Measurements from ENCODE around the gene USH2A.

DNA sequence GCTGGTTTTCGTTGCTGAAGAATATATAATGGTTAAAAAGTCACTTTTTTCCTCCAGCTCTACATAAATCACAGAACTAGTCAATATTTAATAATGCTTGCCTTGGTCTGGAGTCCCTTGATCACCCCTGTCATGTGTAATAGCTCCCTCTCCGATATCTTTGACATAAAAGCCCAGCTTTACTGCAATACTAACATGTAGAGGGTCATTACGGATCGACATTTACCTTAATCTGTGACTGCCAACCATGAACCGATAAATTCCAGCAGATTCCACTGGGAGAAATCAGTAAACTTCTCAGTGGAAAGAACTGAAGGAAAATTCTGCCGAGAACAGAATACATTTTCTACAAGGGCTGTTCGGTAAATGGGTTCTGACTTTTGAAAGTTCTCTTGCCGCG lies 459.6 kb downstream of the USH2A start:
- no peak for TF ChIP-seq CEBPB (IDR thresholded peaks at IDR 0.05)
- TF ChIP-seq, protein P1, sequence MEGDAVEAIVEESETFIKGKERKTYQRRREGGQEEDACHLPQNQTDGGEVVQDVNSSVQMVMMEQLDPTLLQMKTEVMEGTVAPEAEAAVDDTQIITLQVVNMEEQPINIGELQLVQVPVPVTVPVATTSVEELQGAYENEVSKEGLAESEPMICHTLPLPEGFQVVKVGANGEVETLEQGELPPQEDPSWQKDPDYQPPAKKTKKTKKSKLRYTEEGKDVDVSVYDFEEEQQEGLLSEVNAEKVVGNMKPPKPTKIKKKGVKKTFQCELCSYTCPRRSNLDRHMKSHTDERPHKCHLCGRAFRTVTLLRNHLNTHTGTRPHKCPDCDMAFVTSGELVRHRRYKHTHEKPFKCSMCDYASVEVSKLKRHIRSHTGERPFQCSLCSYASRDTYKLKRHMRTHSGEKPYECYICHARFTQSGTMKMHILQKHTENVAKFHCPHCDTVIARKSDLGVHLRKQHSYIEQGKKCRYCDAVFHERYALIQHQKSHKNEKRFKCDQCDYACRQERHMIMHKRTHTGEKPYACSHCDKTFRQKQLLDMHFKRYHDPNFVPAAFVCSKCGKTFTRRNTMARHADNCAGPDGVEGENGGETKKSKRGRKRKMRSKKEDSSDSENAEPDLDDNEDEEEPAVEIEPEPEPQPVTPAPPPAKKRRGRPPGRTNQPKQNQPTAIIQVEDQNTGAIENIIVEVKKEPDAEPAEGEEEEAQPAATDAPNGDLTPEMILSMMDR (IDR thresholded peaks at IDR 0.05): no peak
- TF ChIP-seq, protein P2, sequence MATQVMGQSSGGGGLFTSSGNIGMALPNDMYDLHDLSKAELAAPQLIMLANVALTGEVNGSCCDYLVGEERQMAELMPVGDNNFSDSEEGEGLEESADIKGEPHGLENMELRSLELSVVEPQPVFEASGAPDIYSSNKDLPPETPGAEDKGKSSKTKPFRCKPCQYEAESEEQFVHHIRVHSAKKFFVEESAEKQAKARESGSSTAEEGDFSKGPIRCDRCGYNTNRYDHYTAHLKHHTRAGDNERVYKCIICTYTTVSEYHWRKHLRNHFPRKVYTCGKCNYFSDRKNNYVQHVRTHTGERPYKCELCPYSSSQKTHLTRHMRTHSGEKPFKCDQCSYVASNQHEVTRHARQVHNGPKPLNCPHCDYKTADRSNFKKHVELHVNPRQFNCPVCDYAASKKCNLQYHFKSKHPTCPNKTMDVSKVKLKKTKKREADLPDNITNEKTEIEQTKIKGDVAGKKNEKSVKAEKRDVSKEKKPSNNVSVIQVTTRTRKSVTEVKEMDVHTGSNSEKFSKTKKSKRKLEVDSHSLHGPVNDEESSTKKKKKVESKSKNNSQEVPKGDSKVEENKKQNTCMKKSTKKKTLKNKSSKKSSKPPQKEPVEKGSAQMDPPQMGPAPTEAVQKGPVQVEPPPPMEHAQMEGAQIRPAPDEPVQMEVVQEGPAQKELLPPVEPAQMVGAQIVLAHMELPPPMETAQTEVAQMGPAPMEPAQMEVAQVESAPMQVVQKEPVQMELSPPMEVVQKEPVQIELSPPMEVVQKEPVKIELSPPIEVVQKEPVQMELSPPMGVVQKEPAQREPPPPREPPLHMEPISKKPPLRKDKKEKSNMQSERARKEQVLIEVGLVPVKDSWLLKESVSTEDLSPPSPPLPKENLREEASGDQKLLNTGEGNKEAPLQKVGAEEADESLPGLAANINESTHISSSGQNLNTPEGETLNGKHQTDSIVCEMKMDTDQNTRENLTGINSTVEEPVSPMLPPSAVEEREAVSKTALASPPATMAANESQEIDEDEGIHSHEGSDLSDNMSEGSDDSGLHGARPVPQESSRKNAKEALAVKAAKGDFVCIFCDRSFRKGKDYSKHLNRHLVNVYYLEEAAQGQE (IDR thresholded peaks at IDR 0.05): no peak
- TF ChIP-seq SMC3 (IDR thresholded peaks at IDR 0.05): no peak
- no peak for TF ChIP-seq BHLHE40 (IDR thresholded peaks at IDR 0.05; ENCODE audit: low read depth, low read length)
- no peak for TF ChIP-seq RNF2 (IDR thresholded peaks at IDR 0.05; ENCODE audit: borderline replicate concordance, low read depth)
- TF ChIP-seq, protein P3, sequence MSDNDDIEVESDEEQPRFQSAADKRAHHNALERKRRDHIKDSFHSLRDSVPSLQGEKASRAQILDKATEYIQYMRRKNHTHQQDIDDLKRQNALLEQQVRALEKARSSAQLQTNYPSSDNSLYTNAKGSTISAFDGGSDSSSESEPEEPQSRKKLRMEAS (IDR thresholded peaks at IDR 0.05): no peak
- no peak for TF ChIP-seq JUN (IDR thresholded peaks at IDR 0.05)
- TF ChIP-seq POLR2A (IDR thresholded peaks at IDR 0.05; ENCODE audit: low read length): no peak
- TF ChIP-seq, protein P4, sequence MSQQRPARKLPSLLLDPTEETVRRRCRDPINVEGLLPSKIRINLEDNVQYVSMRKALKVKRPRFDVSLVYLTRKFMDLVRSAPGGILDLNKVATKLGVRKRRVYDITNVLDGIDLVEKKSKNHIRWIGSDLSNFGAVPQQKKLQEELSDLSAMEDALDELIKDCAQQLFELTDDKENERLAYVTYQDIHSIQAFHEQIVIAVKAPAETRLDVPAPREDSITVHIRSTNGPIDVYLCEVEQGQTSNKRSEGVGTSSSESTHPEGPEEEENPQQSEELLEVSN (IDR thresholded peaks at IDR 0.05; ENCODE audit: borderline replicate concordance, low read depth): no peak
- no peak for TF ChIP-seq KDM5A (IDR thresholded peaks at IDR 0.05)
- TF ChIP-seq RFX5 (IDR thresholded peaks at IDR 0.05): no peak
- TF ChIP-seq, protein P5, sequence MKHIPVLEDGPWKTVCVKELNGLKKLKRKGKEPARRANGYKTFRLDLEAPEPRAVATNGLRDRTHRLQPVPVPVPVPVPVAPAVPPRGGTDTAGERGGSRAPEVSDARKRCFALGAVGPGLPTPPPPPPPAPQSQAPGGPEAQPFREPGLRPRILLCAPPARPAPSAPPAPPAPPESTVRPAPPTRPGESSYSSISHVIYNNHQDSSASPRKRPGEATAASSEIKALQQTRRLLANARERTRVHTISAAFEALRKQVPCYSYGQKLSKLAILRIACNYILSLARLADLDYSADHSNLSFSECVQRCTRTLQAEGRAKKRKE (CRISPR knock-in tag; IDR thresholded peaks at IDR 0.05; ENCODE audit: low read depth): no peak
